GM18499 (cell line): ENCODE results near the gene VPS26C.

Experiments
- ATAC-seq: cut with Tn5 transposase; IDR thresholded peaks from one replicate; pipeline ENCODE4 v1.9.1; 2021; ENCODE audit warnings: moderate number of reproducible peaks; ENCODE audit not compliant: insufficient read depth, unreplicated experiment

VPS26C gene

GRCh38 chr21:37207441-37208009, 59.6 kb downstream of the VPS26C start:
- ATAC-seq: peak; percentile 31

- ATAC-seq: no peak
Observed at GRCh38 chr21:37206496-37206895, 60.6 kb downstream of the VPS26C start.

GRCh38 chr21:37204580-37204979, 62.6 kb downstream of the VPS26C start:
- ATAC-seq: no peak

- no peak for ATAC-seq
Observed at GRCh38 chr21:37202221-37203110, 64.7 kb downstream of the VPS26C start.

GRCh38 chr21:37200641-37201480, 66.3 kb downstream of the VPS26C start:
- ATAC-seq: no peak

GRCh38 chr21:37199057-37199924, 67.8 kb downstream of the VPS26C start:
- no peak for ATAC-seq

GRCh38 chr21:37197746-37198145, 69.4 kb downstream of the VPS26C start:
- no peak for ATAC-seq

GRCh38 chr21:37196847-37197246, 70.3 kb downstream of the VPS26C start:
- ATAC-seq: no peak

GRCh38 chr21:37195610-37196009, 71.5 kb downstream of the VPS26C start:
- no peak for ATAC-seq

GRCh38 chr21:37195059-37195458, 72.1 kb downstream of the VPS26C start:
- no peak for ATAC-seq

GRCh38 chr21:37193676-37194075, 73.5 kb downstream of the VPS26C start:
- no peak for ATAC-seq

- ATAC-seq: no peak
Observed at GRCh38 chr21:37193006-37193405, 74.1 kb downstream of the VPS26C start.

GRCh38 chr21:37192019-37192418, 75.1 kb downstream of the VPS26C start:
- no peak for ATAC-seq

GRCh38 chr21:37188825-37189224, 78.3 kb downstream of the VPS26C start:
- no peak for ATAC-seq

GRCh38 chr21:37186983-37187382, 80.2 kb downstream of the VPS26C start:
- no peak for ATAC-seq

- no peak for ATAC-seq
Observed at GRCh38 chr21:37184784-37185593, 82.1 kb downstream of the VPS26C start.

- no peak for ATAC-seq
Observed at GRCh38 chr21:37183749-37184148, 83.4 kb downstream of the VPS26C start.

GRCh38 chr21:37182222-37182621, 84.9 kb downstream of the VPS26C start:
- ATAC-seq: no peak

GRCh38 chr21:37181059-37181458, 86.1 kb downstream of the VPS26C start:
- ATAC-seq: no peak
